Urinary bladder (tissue), 4 donors: ENCODE data around the gene RDH16. TPM values are rescaled to one million over a fixed set of nuclear protein-coding genes. Genes with fewer than 3 reads are reported as not detected.

Source experiments
- DNase-seq: peaks from one replicate; pipeline ENCODE4 v3.0.0-alpha.2; 2015; ENCODE audit errors: extremely low spot score
- H3K27ac ChIP-seq: one replicate; pipeline ENCODE4 v1.5.1; 2013; ENCODE audit warnings: low read depth, mild to moderate bottlenecking, moderate library complexity
- H3K36me3 ChIP-seq: one replicate; pipeline ENCODE4 v1.6.1; 2013; ENCODE audit warnings: mild to moderate bottlenecking, moderate library complexity; ENCODE audit not compliant: insufficient read depth
- H3K4me1 ChIP-seq: one replicate; pipeline ENCODE4 v1.6.1; 2013; ENCODE audit warnings: mild to moderate bottlenecking, moderate library complexity; ENCODE audit not compliant: insufficient read depth
- H3K4me3 ChIP-seq: one replicate; pipeline ENCODE4 v1.5.1; 2013; ENCODE audit warnings: low read depth, low read length
- WGBS: extraction: QIAGEN DNeasy Blood & Tissue Kit; methylation state at CpG from one replicate; pipeline ENCODE4 v1.1.7; 2013; 5-methylcytosine and 5-hydroxymethylcytosine counted together
- polyA plus RNA-seq: library from polyadenylated mRNA; stranded (reverse); fragments of 200-250 nt; gene quantifications from one replicate; pipeline ENCODE4 v1.2.3, GENCODE V29; 2013
- total RNA-seq: library from RNA; depleted of rRNA; stranded (reverse); fragments of >200 nt; gene quantifications from one replicate; pipeline ENCODE4 v1.2.3, GENCODE V29; 2014
- donor health status: healthy with polysubstance abuse.
- donor health status: healthy.

RDH16 gene, protein sequence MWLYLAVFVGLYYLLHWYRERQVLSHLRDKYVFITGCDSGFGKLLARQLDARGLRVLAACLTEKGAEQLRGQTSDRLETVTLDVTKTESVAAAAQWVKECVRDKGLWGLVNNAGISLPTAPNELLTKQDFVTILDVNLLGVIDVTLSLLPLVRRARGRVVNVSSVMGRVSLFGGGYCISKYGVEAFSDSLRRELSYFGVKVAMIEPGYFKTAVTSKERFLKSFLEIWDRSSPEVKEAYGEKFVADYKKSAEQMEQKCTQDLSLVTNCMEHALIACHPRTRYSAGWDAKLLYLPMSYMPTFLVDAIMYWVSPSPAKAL
- 0.58 TPM for total RNA-seq
- 0.32 TPM for polyA plus RNA-seq

GRCh38 chr12:56957229-56958052 is at the start of gene RDH16:
TSS of gene RDH16 (minus strand) at chr12:56957608. CDS start at chr12:56957462, 146 bp downstream.
- WGBS, result 78% methylated on average over 10 of the region's 10 CpGs
- no peaks in the 10 kb centered on the region for H3K4me1 ChIP-seq

DNA sequence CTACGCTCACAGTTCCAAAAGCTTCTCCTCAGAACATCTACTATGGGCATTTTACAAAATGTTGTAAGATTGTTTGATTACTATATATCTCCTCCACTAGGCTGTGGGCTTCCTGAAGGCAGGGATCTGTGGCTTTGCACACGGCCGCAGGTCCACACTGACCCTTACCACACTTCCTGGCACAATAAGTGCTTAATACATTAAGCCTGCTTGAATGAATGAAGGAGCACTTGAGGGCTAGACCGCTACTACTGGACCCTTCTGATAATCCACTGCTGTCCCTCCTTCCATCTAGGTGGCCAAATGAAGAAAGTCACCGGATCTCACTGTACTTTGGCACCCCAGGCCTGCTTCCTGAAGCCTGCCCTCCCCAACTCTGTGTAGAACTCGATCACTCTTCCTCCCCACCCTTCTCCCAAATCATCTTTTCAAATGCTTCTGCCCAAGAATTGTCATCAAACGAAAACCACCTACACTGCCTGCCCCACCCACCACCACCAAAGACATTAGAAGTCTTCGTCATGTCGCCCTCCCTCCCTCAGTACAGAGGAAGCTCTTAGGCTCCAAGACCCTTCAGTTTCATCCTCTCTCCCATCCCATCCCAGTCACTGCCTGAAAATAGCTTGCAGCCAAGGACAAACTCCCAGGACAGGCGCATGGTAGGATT is 49.5 kb upstream of the RDH16 start:
- Histone ChIP-seq H3K27ac (no peak overlapping the region), H3K4me3 (peak overlapping the region; percentile 84), H3K4me1 (no peaks in the 10 kb centered on the region), H3K36me3 (peaks cover 2% of the 10 kb centered on the region)
- no peak for DNase-seq
- 63% methylated on average over 10 of the region's 10 CpGs for WGBS

More at GRCh38 chr12:56957229-56958052, at the start of gene RDH16:
- Histone ChIP-seq H3K36me3 (no peaks in the 10 kb centered on the region), H3K27ac (no peak within 1 kb of the TSS), H3K4me3 (no peak within 1 kb of the TSS)
- no peak for DNase-seq

- Histone ChIP-seq H3K4me3 (peak within 1 kb of the TSS; percentile 84), H3K36me3 (peaks cover 2% of the 10 kb centered on the region), H3K4me1 (no peaks in the 10 kb centered on the region), H3K27ac (peak within 1 kb of the TSS; percentile 54)
- DNase-seq, result no peak
- WGBS, result under 1% methylated on average over 94 of the region's 94 CpGs
These were observed 48.8 kb upstream of the RDH16 start, which contains the start of gene ZBTB39 for GRCh38 chr12:57005980-57006808. TSS of gene ZBTB39 (minus strand) at chr12:57006546. CDS start at chr12:57004917, 1,629 bp downstream.

DNA sequence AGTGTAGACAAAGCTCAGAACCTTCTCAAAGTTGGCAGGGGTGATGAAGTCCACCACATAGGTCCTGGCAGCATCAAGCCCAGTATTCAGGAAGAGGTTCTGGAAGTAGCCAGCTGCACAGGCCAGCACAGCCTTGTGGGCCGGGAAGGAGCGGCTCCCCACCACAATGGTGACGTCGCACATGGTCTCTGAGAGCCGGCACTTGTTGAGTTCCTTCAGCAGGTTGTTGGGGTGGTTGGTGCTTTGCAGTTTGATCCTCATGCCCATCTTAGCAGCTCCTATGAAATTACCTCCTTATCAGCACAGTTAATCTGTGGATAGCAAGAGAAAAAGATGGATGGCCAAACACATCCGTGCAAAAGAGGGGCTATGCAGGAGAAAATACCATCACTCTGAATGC is 47.2 kb upstream of the RDH16 start:
- Histone ChIP-seq H3K36me3 (peaks cover 2% of the 10 kb centered on the region), H3K4me1 (no peaks in the 10 kb centered on the region), H3K27ac (no peak overlapping the region), H3K4me3 (no peak overlapping the region)
- no peak for DNase-seq
- WGBS, result 78% methylated on average over 6 of the region's 6 CpGs

GRCh38 chr12:57003395-57003794 is 46.0 kb upstream of the RDH16 start:
- DNase-seq, result no peak
- Histone ChIP-seq H3K36me3 (peaks cover 2% of the 10 kb centered on the region), H3K4me1 (no peaks in the 10 kb centered on the region), H3K27ac (no peak overlapping the region), H3K4me3 (no peak overlapping the region)
- WGBS, result 94% methylated on average over 13 of the region's 13 CpGs

DNA sequence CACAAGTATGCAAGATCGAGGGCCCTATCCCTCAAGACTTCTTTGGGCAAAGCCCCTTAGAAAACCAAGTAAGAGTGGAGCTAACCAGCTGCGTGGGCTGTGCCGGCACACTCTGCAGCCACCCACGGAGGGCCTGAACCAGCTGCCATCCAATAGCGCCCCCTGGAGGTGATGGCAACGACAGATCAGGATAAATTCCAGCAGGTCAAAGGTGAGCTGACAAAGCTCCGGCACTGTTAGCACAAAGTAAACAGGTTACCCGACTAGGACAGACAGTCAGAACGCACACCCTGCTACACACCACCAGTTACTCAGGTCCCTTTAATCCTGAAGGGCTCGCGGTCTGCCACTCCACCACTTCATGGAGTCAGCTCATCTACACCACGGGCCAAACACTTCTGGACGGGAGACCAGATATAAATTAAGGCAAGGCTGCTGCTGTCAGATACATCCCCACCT is 44.1 kb upstream of the RDH16 start:
- DNase-seq, result no peak
- Histone ChIP-seq H3K4me3 (no peak overlapping the region), H3K36me3 (peaks cover 2% of the 10 kb centered on the region), H3K27ac (no peak overlapping the region), H3K4me1 (no peaks in the 10 kb centered on the region)
- 32% methylated on average over 13 of the region's 13 CpGs for WGBS

GRCh38 chr12:57000393-57000792 is 43.0 kb upstream of the RDH16 start:
- Histone ChIP-seq H3K4me3 (no peak overlapping the region), H3K4me1 (no peaks in the 10 kb centered on the region), H3K36me3 (peaks cover 2% of the 10 kb centered on the region), H3K27ac (no peak overlapping the region)
- DNase-seq, result no peak
- 67% methylated on average over 1 of the region's 1 CpG for WGBS

- 83% methylated on average over 4 of the region's 4 CpGs for WGBS
- DNase-seq, result no peak
- no peak overlapping the region for H3K4me3 ChIP-seq
- no peaks in the 10 kb centered on the region for H3K4me1 ChIP-seq
- peaks cover 2% of the 10 kb centered on the region for H3K36me3 ChIP-seq
- H3K27ac ChIP-seq, result no peak overlapping the region
These were observed 42.0 kb upstream of the RDH16 start for GRCh38 chr12:56999456-56999855.

GRCh38 chr12:56998981-56999380 is 41.6 kb upstream of the RDH16 start:
- DNase-seq, result no peak
- WGBS, result 73% methylated on average over 4 of the region's 4 CpGs
- H3K36me3 ChIP-seq, result peaks cover 2% of the 10 kb centered on the region
- H3K4me3 ChIP-seq, result no peak overlapping the region
- H3K4me1 ChIP-seq, result no peaks in the 10 kb centered on the region
- H3K27ac ChIP-seq, result no peak overlapping the region

DNA sequence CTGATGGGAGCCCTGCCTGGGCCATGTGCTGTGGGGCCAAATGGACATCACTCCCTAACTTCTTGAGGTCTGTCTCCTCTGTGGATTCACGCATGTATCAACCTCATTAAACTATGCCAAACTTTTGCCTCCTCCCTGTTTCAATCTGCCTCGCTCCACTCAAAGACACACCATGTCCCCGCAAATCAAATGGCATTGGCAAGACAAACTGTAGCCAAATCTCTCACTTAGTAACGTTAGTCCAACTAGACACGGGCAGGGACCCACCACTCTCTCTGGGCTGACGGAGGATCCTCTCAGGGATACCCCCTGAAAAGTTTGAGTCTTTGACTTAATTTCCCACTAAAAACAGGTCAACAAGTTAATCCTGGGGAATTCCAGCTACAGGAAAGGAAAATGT is 40.9 kb upstream of the RDH16 start:
- H3K27ac ChIP-seq, result no peak overlapping the region
- DNase-seq, result no peak
- H3K4me1 ChIP-seq, result no peaks in the 10 kb centered on the region
- H3K4me3 ChIP-seq, result no peak overlapping the region
- H3K36me3 ChIP-seq, result peaks cover 2% of the 10 kb centered on the region
- WGBS, result 86% methylated on average over 6 of the region's 6 CpGs

DNA sequence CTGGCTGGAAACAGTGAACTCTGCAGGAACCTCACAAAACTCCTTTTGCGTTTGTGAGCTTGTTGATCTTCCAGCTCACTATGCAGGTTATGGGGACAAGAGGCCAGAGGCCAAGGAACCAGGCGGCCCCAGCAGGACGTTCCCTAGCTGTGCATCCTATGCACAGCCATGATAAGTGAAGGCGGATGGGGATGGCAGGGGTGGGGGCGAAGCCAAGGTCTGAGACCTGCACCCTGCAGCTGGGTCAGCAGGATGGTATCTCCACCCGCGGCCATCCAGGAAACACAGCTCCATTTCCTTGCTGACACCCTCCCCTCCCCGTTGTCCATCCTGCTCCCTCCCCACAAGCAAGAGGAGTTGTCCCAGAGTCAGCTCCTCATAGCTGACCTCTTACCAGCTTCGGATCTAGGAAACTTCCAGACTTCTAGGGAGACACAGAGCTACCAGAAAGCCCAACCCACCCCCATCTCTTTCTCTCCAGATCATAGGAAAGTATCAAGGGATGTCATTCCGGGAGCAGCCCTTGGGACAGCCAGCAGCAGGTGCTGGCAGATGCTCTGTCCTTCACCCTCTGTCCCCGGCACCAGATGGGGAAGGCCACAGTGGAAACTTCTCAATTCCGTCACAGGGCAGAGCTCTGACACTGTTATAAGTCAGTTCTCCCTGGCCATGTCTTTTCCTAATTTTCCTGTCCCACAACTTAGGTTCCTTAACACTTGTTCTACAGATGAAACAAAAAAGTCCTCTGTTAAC is 39.6 kb upstream of the RDH16 start:
- no peak overlapping the region for H3K4me3 ChIP-seq
- no peak for DNase-seq
- no peaks in the 10 kb centered on the region for H3K36me3 ChIP-seq
- 72% methylated on average over 12 of the region's 12 CpGs for WGBS
- no peak overlapping the region for H3K27ac ChIP-seq
- no peaks in the 10 kb centered on the region for H3K4me1 ChIP-seq

GRCh38 chr12:56995930-56996496 is 38.6 kb upstream of the RDH16 start:
- Histone ChIP-seq H3K4me1 (no peaks in the 10 kb centered on the region), H3K27ac (no peak overlapping the region), H3K4me3 (no peak overlapping the region), H3K36me3 (no peaks in the 10 kb centered on the region)
- WGBS, result 91% methylated on average over 11 of the region's 11 CpGs
- DNase-seq, result no peak
